ENCODE measurements around the gene HMCN2. TPM values are rescaled to one million over a fixed set of nuclear protein-coding genes. Genes with fewer than 3 reads are reported as not detected.
A peak's percentile ranks its signal among the peaks of the same experiment; 100 is the strongest.

HMCN2 gene
- total and polyA plus RNA-seq, 8 donors = 1.1 to 21.1 (median 5.0) TPM

- DNase-seq = no peak
- H3K36me3 ChIP-seq = no peaks in the 10 kb centered on the region
- peak overlapping the region in 2 of 5 donors; percentile 63 to 72 for H3K27ac ChIP-seq
- intact Hi-C loops (cut with DNase I; ENCODE audit: low total_unique reads) = no loop called here
- no peak overlapping the region for H3K4me3 ChIP-seq
- WGBS, 5 donors = 78 to 97% (median 89%) methylated on average over 6 to 14 of the region's 14 CpGs
- TF ChIP-seq, protein P1, sequence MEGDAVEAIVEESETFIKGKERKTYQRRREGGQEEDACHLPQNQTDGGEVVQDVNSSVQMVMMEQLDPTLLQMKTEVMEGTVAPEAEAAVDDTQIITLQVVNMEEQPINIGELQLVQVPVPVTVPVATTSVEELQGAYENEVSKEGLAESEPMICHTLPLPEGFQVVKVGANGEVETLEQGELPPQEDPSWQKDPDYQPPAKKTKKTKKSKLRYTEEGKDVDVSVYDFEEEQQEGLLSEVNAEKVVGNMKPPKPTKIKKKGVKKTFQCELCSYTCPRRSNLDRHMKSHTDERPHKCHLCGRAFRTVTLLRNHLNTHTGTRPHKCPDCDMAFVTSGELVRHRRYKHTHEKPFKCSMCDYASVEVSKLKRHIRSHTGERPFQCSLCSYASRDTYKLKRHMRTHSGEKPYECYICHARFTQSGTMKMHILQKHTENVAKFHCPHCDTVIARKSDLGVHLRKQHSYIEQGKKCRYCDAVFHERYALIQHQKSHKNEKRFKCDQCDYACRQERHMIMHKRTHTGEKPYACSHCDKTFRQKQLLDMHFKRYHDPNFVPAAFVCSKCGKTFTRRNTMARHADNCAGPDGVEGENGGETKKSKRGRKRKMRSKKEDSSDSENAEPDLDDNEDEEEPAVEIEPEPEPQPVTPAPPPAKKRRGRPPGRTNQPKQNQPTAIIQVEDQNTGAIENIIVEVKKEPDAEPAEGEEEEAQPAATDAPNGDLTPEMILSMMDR (IDR thresholded peaks at IDR 0.05) = no peak
- TF ChIP-seq POLR2A (IDR thresholded peaks at IDR 0.05) (no peak), EP300 (IDR thresholded peaks at IDR 0.05) (no peak), POLR2AphosphoS5 (IDR thresholded peaks at IDR 0.05) (no peak)
- peaks cover 0 to 9% (median 3%) of the 10 kb centered on the region in 4 donors for H3K4me1 ChIP-seq
- no peaks in the 10 kb centered on the region for H3K9me3 ChIP-seq
- peaks cover 0 to under 1% (median 0%) of the 10 kb centered on the region in 3 donors for H3K27me3 ChIP-seq
Measured at GRCh38 chr9:130351343-130351742, 85.8 kb downstream of the HMCN2 start.

- peak overlapping the region in 2 of 5 donors; percentile 63 to 72 for H3K27ac ChIP-seq
- intact Hi-C loops (cut with DNase I; ENCODE audit: low total_unique reads) = no loop called here
- WGBS, 5 donors = 43 to 56% (median 50%) methylated on average over 10 of the region's 10 CpGs
- no peak overlapping the region for H3K4me3 ChIP-seq
- peak in 1 of 2 donors; percentile 48 for DNase-seq
- no peaks in the 10 kb centered on the region for H3K27me3 ChIP-seq
- H3K36me3 ChIP-seq = no peaks in the 10 kb centered on the region
- no peaks in the 10 kb centered on the region for H3K9me3 ChIP-seq
- peaks cover 0 to 9% (median 3%) of the 10 kb centered on the region in 4 donors for H3K4me1 ChIP-seq
- no peak for TF ChIP-seq POLR2AphosphoS5 (IDR thresholded peaks at IDR 0.05)
Measured at GRCh38 chr9:130352081-130352480, 86.5 kb downstream of the HMCN2 start.

DNA sequence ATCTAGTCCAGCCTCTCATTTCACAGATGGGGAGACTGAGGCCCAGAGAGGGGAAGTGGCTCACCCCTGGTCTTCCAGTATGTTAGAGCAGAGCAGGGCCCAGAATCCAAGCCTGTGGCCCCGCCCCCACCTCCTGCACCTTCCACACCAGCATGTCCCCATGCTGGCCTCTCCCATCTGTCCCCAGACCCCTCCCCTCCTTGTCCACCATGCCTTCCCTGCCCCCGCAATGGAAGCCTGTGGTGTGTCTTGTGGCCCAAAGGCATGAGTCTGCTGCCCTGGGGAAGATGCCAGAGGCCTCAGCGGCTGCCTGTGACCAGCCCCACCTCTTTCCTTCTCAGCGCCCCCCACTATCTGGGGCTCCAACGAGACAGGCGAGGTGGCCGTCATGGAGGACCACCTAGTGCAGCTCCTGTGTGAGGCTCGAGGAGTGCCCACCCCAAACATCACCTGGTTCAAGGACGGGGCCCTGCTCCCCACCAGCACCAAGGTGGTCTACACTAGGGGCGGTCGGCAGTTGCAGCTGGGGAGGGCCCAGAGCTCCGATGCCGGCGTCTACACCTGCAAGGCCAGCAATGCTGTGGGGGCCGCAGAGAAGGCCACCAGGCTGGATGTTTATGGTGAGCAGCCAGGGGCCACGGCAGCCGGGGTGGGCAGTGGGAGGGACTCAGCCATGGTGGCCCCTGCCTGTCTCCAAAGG is 87.2 kb downstream of the HMCN2 start:
- DNase-seq = no peak
- WGBS, 5 donors = 89 to 95% (median 93%) methylated on average over 8 to 17 of the region's 17 CpGs
- peaks cover 0 to 9% (median 3%) of the 10 kb centered on the region in 4 donors for H3K4me1 ChIP-seq
- TF ChIP-seq POLR2AphosphoS5 (IDR thresholded peaks at IDR 0.05) (no peak), EP300 (IDR thresholded peaks at IDR 0.05) (no peak), POLR2A (IDR thresholded peaks at IDR 0.05) (no peak)
- TF ChIP-seq, protein P1 (IDR thresholded peaks at IDR 0.05) = no peak
- no peak overlapping the region for H3K4me3 ChIP-seq
- peak overlapping the region in 2 of 5 donors; percentile 46 to 72 for H3K27ac ChIP-seq
- intact Hi-C loops (cut with DNase I; ENCODE audit: low total_unique reads) = no loop called here
- no peaks in the 10 kb centered on the region for H3K27me3 ChIP-seq
- no peaks in the 10 kb centered on the region for H3K9me3 ChIP-seq
- no peaks in the 10 kb centered on the region for H3K36me3 ChIP-seq

DNA sequence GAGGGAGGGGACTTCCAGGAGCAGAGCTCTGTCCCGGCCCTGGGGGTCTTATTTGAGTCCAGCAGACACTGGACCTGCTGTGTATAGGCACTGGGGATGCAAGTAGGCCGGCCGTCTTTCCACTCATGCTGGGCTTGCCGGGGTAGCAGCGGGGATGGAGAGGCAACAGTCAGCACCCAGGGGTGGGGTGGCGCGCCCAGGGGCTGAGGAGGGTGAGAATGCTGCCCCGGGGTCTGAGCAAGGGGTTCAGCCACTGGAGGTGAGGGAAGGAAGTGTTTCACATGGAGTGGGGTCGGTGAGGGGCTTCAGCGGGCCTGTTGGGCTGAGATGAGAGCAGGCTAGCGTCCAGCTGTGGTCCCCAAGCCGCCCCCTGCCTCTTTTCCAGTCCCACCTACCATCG is 88.8 kb downstream of the HMCN2 start:
- Histone ChIP-seq H3K27me3 (no peaks in the 10 kb centered on the region), H3K4me1 (peaks cover 0 to 9% (median 3%) of the 10 kb centered on the region in 4 donors), H3K9me3 (no peaks in the 10 kb centered on the region), H3K4me3 (no peak overlapping the region), H3K36me3 (no peaks in the 10 kb centered on the region), H3K27ac (no peak overlapping the region)
- 68 to 90% (median 83%) methylated on average over 7 to 13 of the region's 13 CpGs for WGBS, 5 donors
- DNase-seq = no peak
- no peak for TF ChIP-seq POLR2AphosphoS5 (IDR thresholded peaks at IDR 0.05)
- TF ChIP-seq POLR2A (IDR thresholded peaks at IDR 0.05) = no peak
- TF ChIP-seq, protein P1 (IDR thresholded peaks at IDR 0.05) = no peak
- no peak for TF ChIP-seq EP300 (IDR thresholded peaks at IDR 0.05)
- intact Hi-C loops (cut with DNase I; ENCODE audit: low total_unique reads) = no loop called here

DNA sequence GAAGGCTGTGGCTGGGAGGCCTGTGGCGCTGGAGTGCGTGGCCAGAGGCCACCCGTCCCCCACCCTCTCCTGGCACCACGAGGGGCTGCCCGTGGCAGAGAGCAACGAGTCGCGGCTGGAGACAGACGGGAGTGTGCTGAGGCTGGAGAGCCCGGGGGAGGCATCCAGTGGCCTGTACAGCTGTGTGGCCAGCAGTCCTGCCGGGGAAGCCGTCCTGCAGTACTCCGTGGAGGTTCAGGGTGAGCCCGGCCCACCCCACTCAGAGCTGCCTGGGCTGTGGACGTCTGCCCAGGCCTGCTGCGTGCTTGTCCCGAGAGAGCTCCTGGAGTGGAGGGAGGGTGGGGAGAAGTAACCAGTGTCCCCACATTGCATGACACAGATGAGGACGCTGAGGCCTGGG is 89.2 kb downstream of the HMCN2 start:
- Histone ChIP-seq H3K27me3 (no peaks in the 10 kb centered on the region), H3K27ac (no peak overlapping the region), H3K9me3 (no peaks in the 10 kb centered on the region), H3K36me3 (no peaks in the 10 kb centered on the region), H3K4me1 (peaks cover 0 to 9% (median 3%) of the 10 kb centered on the region in 4 donors), H3K4me3 (no peak overlapping the region)
- 81 to 92% (median 86%) methylated on average over 12 to 18 of the region's 18 CpGs for whole genome bisulfite sequencing, 5 donors
- DNase-seq = no peak
- intact Hi-C loops (cut with DNase I; ENCODE audit: low total_unique reads) = no loop called here
- TF ChIP-seq EP300 (IDR thresholded peaks at IDR 0.05) (no peak), POLR2AphosphoS5 (IDR thresholded peaks at IDR 0.05) (no peak), POLR2A (IDR thresholded peaks at IDR 0.05) (no peak)
- TF ChIP-seq, protein P1 (IDR thresholded peaks at IDR 0.05) = no peak

All from stomach (tissue), 9 donors.